Measurements from ENCODE around the gene SPARC.

The SPARC gene

GRCh38 chr5:151643388-151643787 lies 43.3 kb downstream of the SPARC start:
- no peak for DNase-seq (ENCODE audit: low read depth, low spot score)
- Histone ChIP-seq H3K4me1 (ENCODE audit: insufficient read depth, insufficient read length) (no peaks in the 10 kb centered on the region), H3K4me3 (ENCODE audit: insufficient read length, low read depth) (no peak overlapping the region), H3K9me3 (ENCODE audit: insufficient read depth, low read length) (no peaks in the 10 kb centered on the region), H3K27me3 (ENCODE audit: insufficient read depth, insufficient read length) (peaks cover 36% of the 10 kb centered on the region), H3K9ac (ENCODE audit: insufficient read length, low read depth) (no peak overlapping the region), H3K36me3 (ENCODE audit: insufficient read depth, insufficient read length, low read length) (no peaks in the 10 kb centered on the region)
- TF ChIP-seq ZNF274 (IDR thresholded peaks at IDR 0.05; ENCODE audit: low read depth, low read length): no peak
- TF ChIP-seq SUZ12 (IDR thresholded peaks at IDR 0.05; ENCODE audit: extremely low read depth, insufficient read depth, insufficient read length): no peak
- no peak for TF ChIP-seq YY1 (IDR thresholded peaks at IDR 0.05; ENCODE audit: insufficient read depth, insufficient read length)

GRCh38 chr5:151642472-151643140 lies 44.1 kb downstream of the SPARC start:
- Histone ChIP-seq H3K4me1 (ENCODE audit: insufficient read depth, insufficient read length) (no peaks in the 10 kb centered on the region), H3K9ac (ENCODE audit: insufficient read length, low read depth) (no peak overlapping the region), H3K9me3 (ENCODE audit: insufficient read depth, low read length) (no peaks in the 10 kb centered on the region), H3K4me3 (ENCODE audit: insufficient read length, low read depth) (no peak overlapping the region), H3K36me3 (ENCODE audit: insufficient read depth, insufficient read length, low read length) (no peaks in the 10 kb centered on the region), H3K27me3 (ENCODE audit: insufficient read depth, insufficient read length) (peaks cover 41% of the 10 kb centered on the region)
- DNase-seq (ENCODE audit: low read depth, low spot score): no peak
- no peak for TF ChIP-seq YY1 (IDR thresholded peaks at IDR 0.05; ENCODE audit: insufficient read depth, insufficient read length)
- TF ChIP-seq SUZ12 (IDR thresholded peaks at IDR 0.05; ENCODE audit: extremely low read depth, insufficient read depth, insufficient read length): no peak
- no peak for TF ChIP-seq ZNF274 (IDR thresholded peaks at IDR 0.05; ENCODE audit: low read depth, low read length)

GRCh38 chr5:151638619-151639018 lies 48.1 kb downstream of the SPARC start:
- TF ChIP-seq SUZ12 (IDR thresholded peaks at IDR 0.05; ENCODE audit: extremely low read depth, insufficient read depth, insufficient read length): no peak
- no peak for TF ChIP-seq ZNF274 (IDR thresholded peaks at IDR 0.05; ENCODE audit: low read depth, low read length)
- no peak for TF ChIP-seq YY1 (IDR thresholded peaks at IDR 0.05; ENCODE audit: insufficient read depth, insufficient read length)
- H3K27me3 ChIP-seq (ENCODE audit: insufficient read depth, insufficient read length): peaks cover 63% of the 10 kb centered on the region
- no peaks in the 10 kb centered on the region for H3K9me3 ChIP-seq (ENCODE audit: insufficient read depth, low read length)
- no peak for DNase-seq (ENCODE audit: low read depth, low spot score)
- H3K36me3 ChIP-seq (ENCODE audit: insufficient read depth, insufficient read length, low read length): no peaks in the 10 kb centered on the region
- no peaks in the 10 kb centered on the region for H3K4me1 ChIP-seq (ENCODE audit: insufficient read depth, insufficient read length)
- H3K9ac ChIP-seq (ENCODE audit: insufficient read length, low read depth): no peak overlapping the region
- H3K4me3 ChIP-seq (ENCODE audit: insufficient read length, low read depth): no peak overlapping the region

GRCh38 chr5:151637676-151638075 lies 49.0 kb downstream of the SPARC start:
- Histone ChIP-seq H3K4me3 (ENCODE audit: insufficient read length, low read depth) (no peak overlapping the region), H3K36me3 (ENCODE audit: insufficient read depth, insufficient read length, low read length) (no peaks in the 10 kb centered on the region), H3K27me3 (ENCODE audit: insufficient read depth, insufficient read length) (peaks cover 63% of the 10 kb centered on the region), H3K9ac (ENCODE audit: insufficient read length, low read depth) (no peak overlapping the region), H3K4me1 (ENCODE audit: insufficient read depth, insufficient read length) (no peaks in the 10 kb centered on the region), H3K9me3 (ENCODE audit: insufficient read depth, low read length) (no peaks in the 10 kb centered on the region)
- TF ChIP-seq SUZ12 (IDR thresholded peaks at IDR 0.05; ENCODE audit: extremely low read depth, insufficient read depth, insufficient read length): no peak
- no peak for DNase-seq (ENCODE audit: low read depth, low spot score)

GRCh38 chr5:151633892-151634291 lies 52.8 kb downstream of the SPARC start:
- no peaks in the 10 kb centered on the region for H3K9me3 ChIP-seq (ENCODE audit: insufficient read depth, low read length)
- H3K9ac ChIP-seq (ENCODE audit: insufficient read length, low read depth): no peak overlapping the region
- H3K27me3 ChIP-seq (ENCODE audit: insufficient read depth, insufficient read length): peaks cover 43% of the 10 kb centered on the region
- H3K4me3 ChIP-seq (ENCODE audit: insufficient read length, low read depth): no peak overlapping the region
- TF ChIP-seq YY1 (IDR thresholded peaks at IDR 0.05; ENCODE audit: insufficient read depth, insufficient read length) (no peak), SUZ12 (IDR thresholded peaks at IDR 0.05; ENCODE audit: extremely low read depth, insufficient read depth, insufficient read length) (no peak), ZNF274 (IDR thresholded peaks at IDR 0.05; ENCODE audit: low read depth, low read length) (no peak)
- no peak for DNase-seq (ENCODE audit: low read depth, low spot score)
- peaks cover 2% of the 10 kb centered on the region for H3K4me1 ChIP-seq (ENCODE audit: insufficient read depth, insufficient read length)
- no peaks in the 10 kb centered on the region for H3K36me3 ChIP-seq (ENCODE audit: insufficient read depth, insufficient read length, low read length)

- Histone ChIP-seq H3K9me3 (ENCODE audit: insufficient read depth, low read length) (no peaks in the 10 kb centered on the region), H3K4me1 (ENCODE audit: insufficient read depth, insufficient read length) (peaks cover 2% of the 10 kb centered on the region), H3K27me3 (ENCODE audit: insufficient read depth, insufficient read length) (peaks cover 34% of the 10 kb centered on the region), H3K36me3 (ENCODE audit: insufficient read depth, insufficient read length, low read length) (no peaks in the 10 kb centered on the region), H3K9ac (ENCODE audit: insufficient read length, low read depth) (no peak overlapping the region), H3K4me3 (ENCODE audit: insufficient read length, low read depth) (no peak overlapping the region)
- no peak for TF ChIP-seq SUZ12 (IDR thresholded peaks at IDR 0.05; ENCODE audit: extremely low read depth, insufficient read depth, insufficient read length)
- TF ChIP-seq ZNF274 (IDR thresholded peaks at IDR 0.05; ENCODE audit: low read depth, low read length): no peak
- no peak for TF ChIP-seq YY1 (IDR thresholded peaks at IDR 0.05; ENCODE audit: insufficient read depth, insufficient read length)
- DNase-seq (ENCODE audit: low read depth, low spot score): no peak
These were observed 53.8 kb downstream of the SPARC start for GRCh38 chr5:151632941-151633340.

- Histone ChIP-seq H3K36me3 (ENCODE audit: insufficient read depth, insufficient read length, low read length) (no peaks in the 10 kb centered on the region), H3K9me3 (ENCODE audit: insufficient read depth, low read length) (no peaks in the 10 kb centered on the region), H3K4me3 (ENCODE audit: insufficient read length, low read depth) (no peak overlapping the region), H3K27me3 (ENCODE audit: insufficient read depth, insufficient read length) (peaks cover 33% of the 10 kb centered on the region), H3K4me1 (ENCODE audit: insufficient read depth, insufficient read length) (peaks cover 2% of the 10 kb centered on the region), H3K9ac (ENCODE audit: insufficient read length, low read depth) (no peak overlapping the region)
- no peak for DNase-seq (ENCODE audit: low read depth, low spot score)
- TF ChIP-seq YY1 (IDR thresholded peaks at IDR 0.05; ENCODE audit: insufficient read depth, insufficient read length): no peak
- TF ChIP-seq ZNF274 (IDR thresholded peaks at IDR 0.05; ENCODE audit: low read depth, low read length): no peak
- no peak for TF ChIP-seq SUZ12 (IDR thresholded peaks at IDR 0.05; ENCODE audit: extremely low read depth, insufficient read depth, insufficient read length)
These were observed 54.2 kb downstream of the SPARC start for GRCh38 chr5:151632524-151632923.
